ENCODE measurements around the gene AMOTL1.
A peak's percentile ranks its signal among the peaks of the same experiment; 100 is the strongest.

AMOTL1 gene

DNA sequence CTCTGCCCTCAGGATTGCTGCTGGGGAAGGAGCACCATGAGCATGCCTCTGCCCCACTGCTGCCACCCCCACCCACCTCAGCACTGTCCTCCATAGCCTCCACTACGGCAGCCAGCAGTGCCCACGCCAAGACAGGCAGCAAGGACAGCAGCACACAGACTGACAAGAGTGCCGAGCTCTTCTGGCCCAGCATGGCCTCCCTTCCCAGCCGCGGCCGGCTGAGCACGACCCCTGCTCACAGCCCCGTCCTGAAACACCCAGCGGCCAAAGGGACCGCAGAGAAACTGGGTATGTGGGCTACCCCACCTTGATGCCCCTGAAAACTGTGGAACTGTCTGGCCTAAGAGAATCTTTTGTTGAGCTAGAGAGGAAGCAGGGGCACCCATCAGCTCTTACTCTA, 101.0 kb downstream of the AMOTL1 start:
- H3K4me3 ChIP-seq (replicated peaks in 1 of 2; ENCODE audit: low read depth in 2 of 2, low read length in 2 of 2): no peak overlapping the region
- no peak for DNase-seq (ENCODE audit: low read depth in 2 of 2)
- TF ChIP-seq, protein P1, sequence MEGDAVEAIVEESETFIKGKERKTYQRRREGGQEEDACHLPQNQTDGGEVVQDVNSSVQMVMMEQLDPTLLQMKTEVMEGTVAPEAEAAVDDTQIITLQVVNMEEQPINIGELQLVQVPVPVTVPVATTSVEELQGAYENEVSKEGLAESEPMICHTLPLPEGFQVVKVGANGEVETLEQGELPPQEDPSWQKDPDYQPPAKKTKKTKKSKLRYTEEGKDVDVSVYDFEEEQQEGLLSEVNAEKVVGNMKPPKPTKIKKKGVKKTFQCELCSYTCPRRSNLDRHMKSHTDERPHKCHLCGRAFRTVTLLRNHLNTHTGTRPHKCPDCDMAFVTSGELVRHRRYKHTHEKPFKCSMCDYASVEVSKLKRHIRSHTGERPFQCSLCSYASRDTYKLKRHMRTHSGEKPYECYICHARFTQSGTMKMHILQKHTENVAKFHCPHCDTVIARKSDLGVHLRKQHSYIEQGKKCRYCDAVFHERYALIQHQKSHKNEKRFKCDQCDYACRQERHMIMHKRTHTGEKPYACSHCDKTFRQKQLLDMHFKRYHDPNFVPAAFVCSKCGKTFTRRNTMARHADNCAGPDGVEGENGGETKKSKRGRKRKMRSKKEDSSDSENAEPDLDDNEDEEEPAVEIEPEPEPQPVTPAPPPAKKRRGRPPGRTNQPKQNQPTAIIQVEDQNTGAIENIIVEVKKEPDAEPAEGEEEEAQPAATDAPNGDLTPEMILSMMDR (IDR thresholded peaks at IDR 0.05; ENCODE audit: low read depth, low read length): no peak

DNA sequence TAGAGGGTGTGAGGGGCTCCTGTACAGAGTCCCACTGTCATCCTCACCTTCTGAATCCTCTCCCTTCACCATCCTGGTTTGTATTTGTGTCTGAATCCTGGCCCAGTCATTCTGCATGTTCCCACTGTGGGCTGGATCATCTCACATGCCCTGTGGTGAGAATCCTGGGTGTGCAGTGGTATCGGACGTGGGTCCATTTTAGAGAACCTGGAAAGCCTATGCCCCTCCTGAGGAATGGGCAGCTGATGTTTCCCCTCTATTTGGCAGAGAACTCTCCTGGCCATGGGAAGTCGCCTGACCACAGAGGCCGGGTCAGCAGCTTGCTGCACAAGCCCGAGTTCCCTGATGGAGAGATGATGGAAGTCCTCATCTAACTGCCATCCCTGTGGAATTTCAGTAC, 102.3 kb downstream of the AMOTL1 start:
- TF ChIP-seq, protein P1 (IDR thresholded peaks at IDR 0.05; ENCODE audit: low read depth, low read length): no peak
- no peak for DNase-seq (ENCODE audit: low read depth in 2 of 2)

DNA sequence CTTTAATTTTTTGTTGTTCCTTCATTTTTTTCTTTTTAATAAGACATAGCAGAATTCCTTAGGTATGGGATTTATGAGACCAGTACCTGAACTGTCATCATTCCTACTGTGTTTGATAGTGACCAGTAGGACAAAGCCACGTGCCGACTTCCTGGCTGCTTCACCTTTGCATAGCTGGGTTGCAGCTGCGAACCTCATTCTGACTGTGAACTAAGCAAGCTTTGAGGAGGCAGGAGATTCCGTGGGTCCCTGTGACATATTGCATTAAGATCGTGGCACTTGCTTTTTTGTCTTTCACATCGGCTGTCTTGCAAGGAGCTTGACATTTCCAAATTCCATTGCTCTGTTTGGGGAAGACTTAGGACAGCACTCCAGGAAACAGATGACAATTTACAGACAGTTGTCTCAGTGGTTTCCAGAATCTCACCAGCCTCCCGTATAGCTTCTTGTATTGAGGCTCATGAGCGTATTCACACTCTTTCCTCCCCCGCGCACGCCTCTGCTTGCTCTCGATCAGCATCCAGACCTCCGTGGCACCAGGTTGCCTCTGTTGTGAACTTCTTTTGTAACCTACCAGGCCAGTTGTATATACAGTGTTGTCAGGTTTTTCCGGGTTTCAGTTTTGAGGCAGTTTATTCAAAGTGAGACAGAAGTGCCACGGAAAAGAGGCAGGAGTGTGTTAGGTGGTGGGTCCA, 103.5 kb downstream of the AMOTL1 start:
- H3K4me3 ChIP-seq (replicated peaks in 1 of 2; ENCODE audit: low read depth in 2 of 2, low read length in 2 of 2): no peak overlapping the region
- TF ChIP-seq, protein P1 (IDR thresholded peaks at IDR 0.05; ENCODE audit: low read depth, low read length): no peak
- DNase-seq (ENCODE audit: low read depth in 2 of 2): no peak

More for the DNA sequence above, 102.3 kb downstream of the AMOTL1 start:
- H3K4me3 ChIP-seq (replicated peaks in 1 of 2; ENCODE audit: low read depth in 2 of 2, low read length in 2 of 2): no peak overlapping the region

DNA sequence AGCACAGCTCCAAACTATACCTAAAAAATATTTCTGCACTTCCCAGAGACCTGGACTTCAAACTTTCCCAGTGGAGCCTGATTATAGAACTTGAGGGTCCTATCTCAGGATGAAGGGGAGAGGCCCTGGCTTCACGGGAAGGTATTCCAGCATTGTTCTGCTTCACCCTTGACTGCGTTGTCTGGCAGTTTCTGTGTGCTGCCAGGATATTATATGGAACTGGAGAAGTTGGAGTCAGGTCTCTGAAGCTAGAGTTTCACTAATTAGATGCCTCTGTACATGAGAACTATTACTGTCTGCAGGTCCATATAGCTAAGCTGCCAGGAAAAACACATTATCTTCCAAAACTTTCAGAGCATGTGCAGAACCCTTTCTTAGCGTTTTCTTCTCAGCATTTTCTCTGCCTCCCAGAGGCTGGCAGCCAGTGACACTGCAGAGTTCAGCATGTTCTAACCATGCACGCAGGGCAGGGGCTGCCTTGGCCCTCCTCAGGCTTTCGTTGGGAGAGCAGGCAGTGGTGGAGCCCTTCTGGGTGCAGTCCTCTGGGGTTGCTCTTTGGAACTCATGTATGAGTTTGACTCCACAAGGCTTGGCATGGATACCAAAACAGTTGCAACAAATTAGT, 105.9 kb downstream of the AMOTL1 start:
- no peak overlapping the region for H3K4me3 ChIP-seq (replicated peaks in 1 of 2; ENCODE audit: low read depth in 2 of 2, low read length in 2 of 2)
- peak in 1 of 2 donors; percentile 43 for DNase-seq (ENCODE audit: low read depth in 2 of 2)
- TF ChIP-seq, protein P1 (IDR thresholded peaks at IDR 0.05; ENCODE audit: low read depth, low read length): no peak

DNA sequence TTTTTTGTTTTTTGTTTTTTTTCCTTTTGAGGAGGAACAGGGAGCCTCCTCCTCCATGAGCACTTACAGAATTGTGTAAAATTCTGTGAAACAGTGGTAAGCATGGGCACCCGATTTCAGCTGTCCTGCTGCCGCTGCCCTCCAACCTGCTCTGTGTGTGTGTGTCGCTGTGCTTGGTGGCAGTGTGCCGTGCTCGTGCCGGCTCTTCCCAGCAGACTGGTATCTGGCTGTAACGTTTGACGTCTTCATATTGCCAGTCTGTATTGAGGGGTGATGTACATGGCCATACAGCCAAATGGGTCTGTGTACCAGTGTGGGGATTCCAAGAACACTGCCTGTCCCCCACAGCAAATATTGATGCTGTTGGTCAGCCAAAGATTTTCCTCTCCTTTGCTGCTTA, 108.1 kb downstream of the AMOTL1 start:
- TF ChIP-seq, protein P1 (IDR thresholded peaks at IDR 0.05; ENCODE audit: low read depth, low read length): no peak
- DNase-seq (ENCODE audit: low read depth in 2 of 2): no peak

DNA sequence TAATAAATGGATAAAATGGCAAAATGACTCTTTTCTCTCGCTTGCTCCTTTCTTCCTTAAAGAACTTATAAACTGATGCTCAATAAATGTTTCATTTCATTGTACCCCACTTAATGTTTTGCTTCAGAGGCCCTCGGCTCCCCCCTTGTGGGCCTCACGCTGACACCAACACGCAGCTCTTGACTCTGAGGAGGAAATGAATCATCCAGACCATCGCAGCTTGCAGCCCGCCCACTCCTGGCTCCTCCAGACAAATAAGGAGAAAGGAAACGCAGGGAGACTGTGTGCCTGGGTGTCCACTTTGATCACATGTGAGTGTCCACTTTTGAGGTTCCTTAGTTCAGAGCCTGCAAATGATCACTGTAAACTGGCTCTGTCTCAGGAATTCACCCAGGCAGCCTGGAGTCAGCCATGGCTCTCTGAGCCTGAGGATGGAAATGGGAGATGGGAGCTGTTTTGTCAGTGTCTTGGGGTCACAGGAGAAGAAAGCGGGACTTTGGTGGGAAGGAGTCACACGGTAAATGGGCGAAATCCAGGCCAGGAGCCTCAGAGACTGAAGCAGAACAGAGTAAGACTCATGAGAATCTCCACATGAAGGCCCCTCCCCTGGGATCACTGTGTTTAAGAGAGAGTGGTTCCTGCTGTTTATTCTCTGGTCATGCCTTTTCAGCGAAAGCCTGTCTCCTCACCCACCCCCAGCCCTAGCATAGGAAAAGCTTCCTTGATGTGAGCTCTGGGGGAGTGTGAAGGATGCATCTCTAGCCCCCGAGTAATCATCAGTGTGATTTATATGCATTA, 108.7 kb downstream of the AMOTL1 start:
- TF ChIP-seq, protein P1 (IDR thresholded peaks at IDR 0.05; ENCODE audit: low read depth, low read length): no peak
- peak; percentile 96 to 97 for DNase-seq (ENCODE audit: low read depth in 2 of 2)

More for the DNA sequence above, 108.1 kb downstream of the AMOTL1 start:
- no peak overlapping the region for H3K4me3 ChIP-seq (replicated peaks in 1 of 2; ENCODE audit: low read depth in 2 of 2, low read length in 2 of 2)

More for the DNA sequence above, 108.7 kb downstream of the AMOTL1 start:
- H3K4me3 ChIP-seq (replicated peaks in 1 of 2; ENCODE audit: low read depth in 2 of 2, low read length in 2 of 2): no peak overlapping the region

Data from cardiac fibroblast (primary cell).